Measurements from ENCODE around the gene CUL9. TPM values are rescaled to one million over a fixed set of nuclear protein-coding genes. Genes with fewer than 3 reads are reported as not detected.

The CUL9 gene
- polyA plus RNA-seq, 1 donor (not counting 4 experiments of a cell fraction or from before 2014, with no cell fraction given): 21.6 TPM

- Histone ChIP-seq H3K9me1 (ENCODE audit: control insufficient read depth, extremely low read depth, insufficient read depth, low read length) (no peaks in the 10 kb centered on the region), H3K4me1 (ENCODE audit: control insufficient read depth, extremely low read depth, insufficient read depth, low read length) (peaks cover 24% of the 10 kb centered on the region), H3K27ac (ENCODE audit: control insufficient read depth, insufficient read depth, low read length) (no peak overlapping the region), H3K4me2 (ENCODE audit: control insufficient read depth, extremely low read depth, insufficient read depth, low read depth, low read length) (no peak overlapping the region), H3K36me3 (ENCODE audit: control insufficient read depth in 2 of 2, extremely low read depth in 1 of 2, insufficient read depth in 2 of 2, low read length in 2 of 2) (peaks cover 30 to 34% of the 10 kb centered on the region in 2 experiments), H3K79me2 (ENCODE audit: control insufficient read depth, insufficient read depth, low read length) (peaks cover 19% of the 10 kb centered on the region), H3K4me3 (ENCODE audit: control insufficient read depth in 2 of 3, extremely low read depth in 1 of 3, insufficient read depth in 2 of 3, low read depth in 1 of 3, low read length in 3 of 3) (no peak overlapping the region), H2AFZ (ENCODE audit: control insufficient read depth, low read length) (no peak overlapping the region), H3K9me3 (ENCODE audit: control insufficient read depth, low read depth, low read length) (no peaks in the 10 kb centered on the region), H3K27me3 (ENCODE audit: control insufficient read depth, extremely low read depth, insufficient read depth, low read length) (no peaks in the 10 kb centered on the region), H3K9ac (ENCODE audit: control insufficient read depth, extremely low read depth, insufficient read depth, low read length) (no peak overlapping the region), H4K20me1 (ENCODE audit: control insufficient read depth, extremely low read depth, insufficient read depth, low read length) (no peaks in the 10 kb centered on the region)
- DNase-seq (ENCODE audit: low read depth, low spot score): no peak
- dilution Hi-C loops (cut with MboI; ENCODE audit: extremely low pct_ligation_motif_present, low sequenced_read_pairs): no loop called here
- TF ChIP-seq, protein P1, sequence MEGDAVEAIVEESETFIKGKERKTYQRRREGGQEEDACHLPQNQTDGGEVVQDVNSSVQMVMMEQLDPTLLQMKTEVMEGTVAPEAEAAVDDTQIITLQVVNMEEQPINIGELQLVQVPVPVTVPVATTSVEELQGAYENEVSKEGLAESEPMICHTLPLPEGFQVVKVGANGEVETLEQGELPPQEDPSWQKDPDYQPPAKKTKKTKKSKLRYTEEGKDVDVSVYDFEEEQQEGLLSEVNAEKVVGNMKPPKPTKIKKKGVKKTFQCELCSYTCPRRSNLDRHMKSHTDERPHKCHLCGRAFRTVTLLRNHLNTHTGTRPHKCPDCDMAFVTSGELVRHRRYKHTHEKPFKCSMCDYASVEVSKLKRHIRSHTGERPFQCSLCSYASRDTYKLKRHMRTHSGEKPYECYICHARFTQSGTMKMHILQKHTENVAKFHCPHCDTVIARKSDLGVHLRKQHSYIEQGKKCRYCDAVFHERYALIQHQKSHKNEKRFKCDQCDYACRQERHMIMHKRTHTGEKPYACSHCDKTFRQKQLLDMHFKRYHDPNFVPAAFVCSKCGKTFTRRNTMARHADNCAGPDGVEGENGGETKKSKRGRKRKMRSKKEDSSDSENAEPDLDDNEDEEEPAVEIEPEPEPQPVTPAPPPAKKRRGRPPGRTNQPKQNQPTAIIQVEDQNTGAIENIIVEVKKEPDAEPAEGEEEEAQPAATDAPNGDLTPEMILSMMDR (optimal IDR thresholded peaks at IDR 0.05 in 1 of 3, IDR thresholded peaks at IDR 0.05 in 1 of 3, conservative IDR thresholded peaks at IDR 0.05 in 1 of 3; ENCODE audit: extremely low read depth in 1 of 3, insufficient read depth in 2 of 3, low read length in 3 of 3): no peak
- TF ChIP-seq EZH2 (IDR thresholded peaks at IDR 0.05; ENCODE audit: low read length): no peak
- FAIRE-seq: no peak
Measured at GRCh38 chr6:43178951-43179830, 2.8 kb upstream of the CUL9 start.

DNA sequence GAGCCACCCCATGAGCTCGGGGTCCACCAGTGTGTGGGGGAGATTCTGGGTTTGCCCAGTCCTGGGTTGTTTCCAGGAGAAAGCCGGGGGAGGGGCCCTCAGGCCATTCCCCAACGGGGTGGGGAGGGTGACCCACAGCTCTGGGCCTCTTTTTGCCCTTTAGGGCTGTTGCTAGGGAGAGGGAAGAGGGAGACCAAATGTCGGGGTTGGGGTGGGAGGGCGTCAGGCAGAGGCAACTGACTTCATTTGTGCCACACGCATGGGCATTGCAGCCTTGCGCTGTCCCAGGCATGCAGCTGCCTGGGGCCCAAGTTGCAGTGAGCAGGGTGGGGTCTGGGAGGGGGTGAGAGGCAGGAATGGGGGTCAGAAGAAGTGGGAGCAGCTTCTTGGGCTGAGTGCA lies 1.9 kb upstream of the CUL9 start:
- Histone ChIP-seq H3K4me3 (ENCODE audit: control insufficient read depth in 2 of 3, extremely low read depth in 1 of 3, insufficient read depth in 2 of 3, low read depth in 1 of 3, low read length in 3 of 3) (no peak overlapping the region), H4K20me1 (ENCODE audit: control insufficient read depth, extremely low read depth, insufficient read depth, low read length) (no peaks in the 10 kb centered on the region), H3K27ac (ENCODE audit: control insufficient read depth, insufficient read depth, low read length) (no peak overlapping the region), H3K4me2 (ENCODE audit: control insufficient read depth, extremely low read depth, insufficient read depth, low read depth, low read length) (no peak overlapping the region), H3K9me3 (ENCODE audit: control insufficient read depth, low read depth, low read length) (no peaks in the 10 kb centered on the region), H2AFZ (ENCODE audit: control insufficient read depth, low read length) (no peak overlapping the region), H3K27me3 (ENCODE audit: control insufficient read depth, extremely low read depth, insufficient read depth, low read length) (no peaks in the 10 kb centered on the region), H3K4me1 (ENCODE audit: control insufficient read depth, extremely low read depth, insufficient read depth, low read length) (peaks cover 17% of the 10 kb centered on the region), H3K9ac (ENCODE audit: control insufficient read depth, extremely low read depth, insufficient read depth, low read length) (no peak overlapping the region), H3K79me2 (ENCODE audit: control insufficient read depth, insufficient read depth, low read length) (peaks cover 20% of the 10 kb centered on the region), H3K9me1 (ENCODE audit: control insufficient read depth, extremely low read depth, insufficient read depth, low read length) (peaks cover 4% of the 10 kb centered on the region), H3K36me3 (ENCODE audit: control insufficient read depth in 2 of 2, extremely low read depth in 1 of 2, insufficient read depth in 2 of 2, low read length in 2 of 2) (peaks cover 30 to 32% of the 10 kb centered on the region in 2 experiments)
- FAIRE-seq (no peak), DNase-seq (ENCODE audit: low read depth, low spot score) (no peak)
- TF ChIP-seq, protein P1 (optimal IDR thresholded peaks at IDR 0.05 in 1 of 3, IDR thresholded peaks at IDR 0.05 in 1 of 3, conservative IDR thresholded peaks at IDR 0.05 in 1 of 3; ENCODE audit: extremely low read depth in 1 of 3, insufficient read depth in 2 of 3, low read length in 3 of 3): no peak
- no peak for TF ChIP-seq EZH2 (IDR thresholded peaks at IDR 0.05; ENCODE audit: low read length)
- dilution Hi-C loops (cut with MboI; ENCODE audit: extremely low pct_ligation_motif_present, low sequenced_read_pairs): no loop called here
